ENCODE results near the gene APBA3.
"Not testable (repeated sequence)": the region's sequence is repeated elsewhere in the genome, so short reads cannot be mapped to it uniquely, and the experiment has no call there.

Gene APBA3

GRCh38 chr19:3770136-3770999 lies 8.9 kb upstream of the APBA3 start:
- DNase-seq = no peak

DNA sequence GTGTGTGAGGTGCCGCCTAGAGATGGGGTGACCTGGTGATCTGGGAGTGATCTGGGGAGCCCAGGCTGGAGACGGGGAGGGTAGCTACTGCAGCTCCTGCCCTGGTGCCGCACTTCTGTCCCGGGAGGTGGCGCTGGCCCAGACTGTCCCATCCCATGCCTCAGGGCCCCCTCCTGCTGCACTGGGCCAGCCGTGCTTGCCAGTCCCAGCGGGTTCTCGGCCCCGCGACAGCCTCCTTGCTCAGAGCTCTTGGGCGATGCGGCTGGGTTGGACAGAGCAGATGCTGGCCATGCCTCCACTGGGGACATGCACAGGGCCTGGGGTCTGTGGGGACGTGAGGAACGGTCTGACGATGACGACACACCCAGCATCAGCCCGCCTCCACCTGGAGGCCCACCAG lies 8.0 kb upstream of the APBA3 start:
- no peak for DNase-seq

DNA sequence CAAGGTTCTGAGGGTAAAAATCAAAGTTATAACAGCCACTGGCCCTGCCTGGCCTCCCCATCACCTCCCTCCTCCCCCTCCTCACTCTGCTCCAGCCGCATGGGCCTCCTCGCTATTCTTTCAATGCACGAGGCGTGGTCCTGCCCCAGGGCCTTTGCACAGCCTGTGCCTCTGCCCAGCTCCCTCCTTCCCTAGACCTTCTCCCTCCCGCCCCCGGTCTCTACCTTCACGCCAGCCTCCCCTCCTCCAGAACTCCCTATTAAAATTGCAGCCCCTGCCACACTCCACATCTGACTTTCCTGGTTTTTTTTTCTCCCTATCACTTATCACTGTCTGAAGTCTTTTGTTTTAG lies 7.2 kb upstream of the APBA3 start:
- DNase-seq = no peak

- no peak for DNase-seq
Measured at GRCh38 chr19:3768015-3768747, 6.7 kb upstream of the APBA3 start.

- DNase-seq = no peak
Measured at GRCh38 chr19:3767050-3767449, 5.6 kb upstream of the APBA3 start.

DNA sequence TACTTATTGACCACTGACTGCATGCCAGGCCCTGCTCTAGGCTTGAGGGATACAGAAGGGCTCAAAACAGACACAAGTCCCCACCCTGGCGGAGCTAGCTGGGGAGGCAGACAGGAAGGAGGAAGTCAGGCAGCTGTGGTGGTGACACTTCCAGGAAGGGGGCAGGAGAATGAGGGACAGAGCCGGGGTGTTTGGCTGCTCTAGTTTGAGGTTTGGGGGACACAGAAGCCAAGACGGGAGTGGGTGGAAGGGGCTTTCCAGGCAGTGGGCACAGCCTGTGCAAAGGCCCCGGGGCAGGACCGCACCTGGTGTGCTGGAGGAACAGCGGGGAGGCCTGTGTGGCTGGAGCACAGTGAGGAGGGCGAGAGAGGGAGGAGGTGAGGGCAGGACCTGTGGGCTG lies 5.0 kb upstream of the APBA3 start:
- DNase-seq = no peak

GRCh38 chr19:3765757-3766156 lies 4.3 kb upstream of the APBA3 start:
- not testable (repeated sequence) for DNase-seq

GRCh38 chr19:3765121-3765520 lies 3.6 kb upstream of the APBA3 start:
- no peak for DNase-seq

GRCh38 chr19:3762501-3763459 lies 1.3 kb upstream of the APBA3 start, which contains the start of gene MRPL54:
MRPL54 (plus strand) TSS chr19:3762682; CDS start chr19:3762701, 19 bp downstream.
- DNase-seq = peak; percentile 90

DNA sequence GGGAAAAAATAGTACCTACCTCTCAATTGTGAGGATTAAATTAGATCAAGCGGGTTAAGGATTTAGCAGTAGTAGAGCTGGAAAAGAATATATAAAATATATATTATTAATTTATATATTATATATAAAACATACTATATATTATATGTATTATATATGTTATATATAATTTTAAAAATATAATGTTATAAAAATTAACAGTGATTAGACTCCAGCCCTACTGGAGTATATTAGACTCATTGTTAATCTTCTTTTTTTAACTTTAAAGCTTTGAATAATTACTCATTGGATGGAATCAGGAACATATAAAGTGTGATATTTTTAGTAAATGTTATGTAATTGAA lies 610 bp upstream of the APBA3 start:
- no peak for DNase-seq

GRCh38 chr19:3760871-3761361 lies 576 bp downstream of the APBA3 start:
- DNase-seq = no peak

DNA sequence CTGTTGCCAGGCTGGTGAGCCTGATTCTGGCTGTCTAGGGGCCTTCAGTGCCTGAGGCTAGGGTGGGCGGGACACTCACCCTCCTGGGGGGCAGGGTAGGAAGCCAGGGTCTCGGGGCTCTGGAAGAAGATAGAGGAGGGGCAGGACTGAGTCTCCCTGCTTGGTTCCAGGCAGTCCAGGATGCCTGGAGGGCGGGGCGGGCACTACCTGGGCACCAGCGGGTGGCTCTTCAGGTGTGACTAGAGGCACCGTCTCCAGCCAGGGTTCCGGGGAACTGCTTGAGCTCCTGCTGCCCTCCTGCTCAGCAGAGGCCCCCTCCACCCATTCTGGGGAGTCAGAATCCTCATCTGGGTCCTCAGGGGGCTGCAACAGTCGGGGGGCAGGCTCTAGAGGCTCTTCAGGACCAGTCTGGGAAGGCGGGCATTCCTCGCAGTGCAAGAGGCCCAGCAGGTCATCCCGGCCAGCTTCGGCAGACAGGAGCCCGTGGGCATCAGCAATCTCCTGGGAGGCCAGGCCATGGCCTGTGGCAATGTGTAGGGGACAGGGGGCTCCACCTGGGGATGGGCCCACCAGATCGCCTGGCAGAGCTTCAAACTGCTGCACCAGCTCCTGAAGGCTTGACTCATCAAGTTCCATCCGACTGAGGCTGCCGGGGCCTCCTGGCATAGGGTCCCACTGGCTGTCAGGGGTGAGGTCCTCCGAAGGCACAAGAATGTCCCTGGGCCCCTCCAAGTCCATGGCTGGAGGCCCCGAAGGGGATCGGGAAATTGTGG lies 1.8 kb downstream of the APBA3 start:
- DNase-seq = no peak

DNA sequence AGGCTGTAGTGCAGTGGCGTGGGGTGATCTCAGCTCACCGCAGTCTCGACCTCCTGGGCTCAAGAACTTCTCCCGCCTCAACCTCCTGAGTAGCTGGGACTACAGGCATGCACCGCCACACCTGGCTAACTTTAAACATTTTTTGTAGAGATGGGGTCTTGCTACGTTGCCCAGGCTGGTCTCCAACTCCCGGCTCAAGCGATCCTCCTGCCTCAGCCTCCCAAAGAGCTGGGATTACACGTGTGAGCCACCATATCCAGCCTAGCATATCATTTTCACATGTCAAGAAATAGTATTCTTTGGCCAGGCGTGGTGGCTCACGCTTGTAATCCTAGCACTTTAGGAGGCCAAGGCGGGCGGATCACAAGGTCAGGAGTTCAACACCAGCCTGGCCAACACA lies 3.2 kb downstream of the APBA3 start:
- not testable (repeated sequence) for DNase-seq

GRCh38 chr19:3757705-3758104 lies 3.8 kb downstream of the APBA3 start:
- DNase-seq = not testable (repeated sequence)

GRCh38 chr19:3753631-3754410 lies 7.7 kb downstream of the APBA3 start:
- DNase-seq = no peak

GRCh38 chr19:3752492-3752891 lies 9.0 kb downstream of the APBA3 start:
- no peak for DNase-seq

DNA sequence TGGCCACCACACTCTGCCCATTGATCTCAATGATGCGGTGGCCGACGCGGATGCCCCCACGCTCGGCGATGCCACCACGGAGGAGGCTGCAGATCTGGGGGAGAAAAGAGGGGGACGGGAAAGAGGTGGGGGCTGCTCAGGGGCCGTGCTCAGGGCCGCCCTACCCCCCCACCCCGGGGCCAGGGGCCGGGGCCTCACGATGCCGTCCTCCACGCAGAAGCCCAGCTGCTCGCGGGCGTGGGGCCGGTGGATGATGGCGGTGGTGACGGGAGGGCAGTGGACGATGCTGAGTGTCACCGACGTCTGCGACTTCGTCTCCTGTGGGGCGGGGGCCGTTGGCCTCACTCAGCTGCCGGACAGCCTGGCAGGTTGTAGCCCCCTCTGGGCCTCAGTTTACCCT lies 10.3 kb downstream of the APBA3 start:
- DNase-seq = no peak

- DNase-seq = no peak
Measured at GRCh38 chr19:3750211-3750610, 11.3 kb downstream of the APBA3 start.

GRCh38 chr19:3748965-3749364 lies 12.5 kb downstream of the APBA3 start:
- DNase-seq = no peak

DNA sequence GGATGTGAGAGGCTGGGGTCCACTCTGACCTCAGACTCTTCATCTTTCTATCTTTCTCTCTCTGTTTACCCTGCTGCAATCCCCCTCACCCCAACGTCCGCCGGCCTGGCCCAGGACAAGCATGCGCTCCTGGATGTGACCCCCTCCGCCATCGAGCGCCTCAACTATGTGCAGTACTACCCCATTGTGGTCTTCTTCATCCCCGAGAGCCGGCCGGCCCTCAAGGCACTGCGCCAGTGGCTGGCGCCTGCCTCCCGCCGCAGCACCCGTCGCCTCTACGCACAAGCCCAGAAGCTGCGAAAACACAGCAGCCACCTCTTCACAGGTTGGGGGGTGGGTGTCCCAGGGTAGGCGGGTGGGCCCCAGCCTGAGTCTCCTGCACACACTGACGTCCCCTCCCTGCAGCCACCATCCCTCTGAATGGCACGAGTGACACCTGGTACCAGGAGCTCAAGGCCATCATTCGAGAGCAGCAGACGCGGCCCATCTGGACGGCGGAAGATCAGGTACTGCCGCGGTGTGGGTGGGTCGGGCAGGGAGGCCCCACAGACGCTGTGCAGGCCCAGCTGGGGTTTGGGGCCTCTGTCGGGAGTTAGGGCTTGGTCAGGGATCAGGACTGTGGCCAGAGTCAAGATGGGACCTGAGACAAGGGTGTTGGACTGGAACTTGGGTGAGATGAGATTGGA lies 15.0 kb downstream of the APBA3 start:
- DNase-seq = no peak
